Smooth muscle cell of the brain vasculature (primary cell): Measurements from ENCODE around the gene ANKMY1.

ENCODE experiments used
- DNase-seq: peaks from one replicate; pipeline ENCODE4 v3.0.0-alpha.2; 2012; ENCODE audit warnings: low read depth, low spot score

The ANKMY1 gene

DNA sequence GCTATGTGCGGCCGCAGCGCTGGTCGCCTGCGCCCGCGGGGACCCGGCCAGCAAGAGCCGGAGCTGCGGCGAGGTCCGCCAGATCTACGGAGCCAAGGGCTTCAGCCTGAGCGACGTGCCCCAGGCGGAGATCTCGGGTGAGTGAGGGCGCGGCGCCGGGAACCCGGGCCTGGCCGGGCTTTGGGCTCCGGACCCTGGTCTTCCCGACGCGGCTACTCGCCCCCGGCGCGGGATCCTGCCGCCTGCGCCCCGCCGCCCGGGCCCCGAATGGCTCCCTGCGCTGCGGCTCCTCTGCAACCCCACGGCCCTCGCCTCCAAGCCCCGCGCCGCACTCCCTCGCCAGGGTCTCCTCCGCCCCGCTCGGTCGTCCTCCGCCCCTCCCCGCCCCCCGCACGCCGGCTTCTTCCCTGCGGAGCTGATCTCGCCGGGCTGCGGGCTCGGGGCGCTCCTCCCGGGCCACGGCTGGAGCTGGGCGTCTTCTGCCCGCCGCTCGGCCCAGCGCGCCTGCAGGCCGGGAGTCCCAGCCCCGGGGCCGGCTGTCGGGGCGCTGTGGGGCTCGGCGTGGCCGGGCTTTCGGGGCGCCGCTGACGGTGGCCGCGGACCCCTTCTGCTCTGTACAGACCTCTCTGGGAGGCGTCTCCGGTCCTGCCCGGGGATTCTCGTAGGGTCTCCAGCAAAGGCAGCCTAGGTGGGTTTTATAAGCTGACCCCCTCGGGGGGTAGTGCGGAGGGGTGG is 121.7 kb downstream of the ANKMY1 start:
- no peak for DNase-seq

DNA sequence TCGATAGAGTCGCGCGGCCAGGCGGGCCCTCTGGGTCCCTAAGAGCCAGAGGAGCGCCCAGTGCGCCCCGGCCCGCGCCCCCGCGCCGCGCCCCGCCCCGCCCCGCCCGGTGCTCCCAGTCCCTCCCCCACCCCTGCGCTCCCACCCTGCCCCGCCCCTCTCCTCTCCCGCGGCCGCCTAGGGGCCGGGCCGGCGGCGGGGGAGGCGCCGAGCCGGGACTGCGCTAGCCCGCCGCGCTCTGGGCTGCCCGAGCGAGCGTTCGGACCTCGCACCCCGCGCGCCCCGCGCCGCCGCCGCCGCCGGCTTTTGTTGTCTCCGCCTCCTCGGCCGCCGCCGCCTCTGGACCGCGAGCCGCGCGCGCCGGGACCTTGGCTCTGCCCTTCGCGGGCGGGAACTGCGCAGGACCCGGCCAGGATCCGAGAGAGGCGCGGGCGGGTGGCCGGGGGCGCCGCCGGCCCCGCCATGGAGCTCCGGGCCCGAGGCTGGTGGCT is 122.3 kb downstream of the ANKMY1 start, which contains the start of gene GPC1:
GPC1 (plus strand) TSS at position 207 of the 491 bp plus-strand sequence; CDS start at position 463, 256 bp downstream.
- no peak for DNase-seq

DNA sequence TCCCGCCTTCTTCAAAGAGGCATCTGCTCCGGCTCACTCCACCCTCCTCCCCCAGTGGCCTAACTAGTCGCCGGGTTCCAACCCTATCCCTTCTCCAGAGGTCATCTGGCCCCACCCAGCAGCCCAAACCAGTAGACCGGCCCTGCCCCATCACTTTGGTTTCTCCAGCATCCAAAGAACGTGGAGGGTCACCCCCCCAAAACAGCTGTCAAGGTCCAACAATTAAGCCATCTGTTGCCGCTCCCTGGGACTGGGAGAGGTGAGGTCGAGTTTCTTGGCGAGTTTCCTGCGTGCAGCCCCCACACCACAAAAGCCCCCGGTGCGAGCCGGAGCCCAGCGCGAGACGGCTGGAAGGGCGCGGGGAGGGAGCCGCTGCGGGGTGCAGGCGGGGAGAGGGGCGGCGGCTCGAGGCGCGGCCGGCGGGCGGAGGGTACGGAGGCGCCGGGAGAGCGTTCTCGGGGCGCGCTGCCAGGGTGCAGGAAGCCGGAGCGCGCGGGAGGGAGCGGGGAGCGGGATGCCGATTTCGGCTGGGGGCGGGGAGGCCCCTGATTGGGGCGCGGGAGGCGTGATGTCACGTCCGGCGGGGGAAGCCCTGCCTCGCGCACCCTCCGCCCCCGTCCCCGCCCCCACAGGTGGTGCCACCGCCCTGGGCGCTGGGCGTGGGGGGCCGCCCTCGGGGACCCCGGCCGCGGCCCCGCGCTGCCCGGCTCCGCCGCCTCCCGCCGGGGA is 122.9 kb downstream of the ANKMY1 start:
- peak; percentile 51 for DNase-seq

DNA sequence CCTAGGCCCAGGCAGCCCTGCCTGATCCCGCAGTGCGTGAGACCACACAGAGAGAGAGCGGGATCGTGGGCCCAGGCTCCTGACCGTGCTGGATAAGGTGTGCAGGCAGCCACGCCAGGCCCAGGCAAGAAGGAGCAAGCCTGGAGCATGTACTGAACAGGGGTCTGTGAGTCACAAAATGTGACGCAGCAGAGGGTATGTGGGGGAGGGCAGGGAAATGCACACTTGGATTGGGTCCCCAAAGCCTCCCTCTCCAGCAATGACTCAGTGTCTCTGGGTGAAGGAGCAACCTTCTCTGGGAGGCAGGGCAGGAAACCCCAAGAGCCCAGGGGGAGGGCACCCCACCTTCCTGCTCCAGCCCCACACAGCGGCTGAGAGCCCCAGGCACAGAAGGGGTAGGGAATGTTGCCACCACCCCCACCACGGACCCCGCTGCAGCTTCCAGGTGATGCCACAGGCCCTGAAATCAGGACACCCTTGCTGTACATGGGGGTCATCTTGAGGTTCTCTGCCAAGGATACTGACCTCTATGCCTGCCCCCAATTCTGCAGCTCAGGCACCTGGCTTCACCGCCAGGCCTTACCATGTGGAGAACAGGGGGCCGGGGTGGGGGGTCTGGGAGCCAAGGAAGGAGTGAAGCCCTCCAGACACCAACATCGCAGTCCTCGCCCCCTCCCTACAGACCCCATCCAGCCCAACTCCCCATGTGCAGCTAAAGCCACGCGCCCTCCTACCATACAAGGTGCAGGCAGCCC is 123.6 kb downstream of the ANKMY1 start:
- no peak for DNase-seq

DNA sequence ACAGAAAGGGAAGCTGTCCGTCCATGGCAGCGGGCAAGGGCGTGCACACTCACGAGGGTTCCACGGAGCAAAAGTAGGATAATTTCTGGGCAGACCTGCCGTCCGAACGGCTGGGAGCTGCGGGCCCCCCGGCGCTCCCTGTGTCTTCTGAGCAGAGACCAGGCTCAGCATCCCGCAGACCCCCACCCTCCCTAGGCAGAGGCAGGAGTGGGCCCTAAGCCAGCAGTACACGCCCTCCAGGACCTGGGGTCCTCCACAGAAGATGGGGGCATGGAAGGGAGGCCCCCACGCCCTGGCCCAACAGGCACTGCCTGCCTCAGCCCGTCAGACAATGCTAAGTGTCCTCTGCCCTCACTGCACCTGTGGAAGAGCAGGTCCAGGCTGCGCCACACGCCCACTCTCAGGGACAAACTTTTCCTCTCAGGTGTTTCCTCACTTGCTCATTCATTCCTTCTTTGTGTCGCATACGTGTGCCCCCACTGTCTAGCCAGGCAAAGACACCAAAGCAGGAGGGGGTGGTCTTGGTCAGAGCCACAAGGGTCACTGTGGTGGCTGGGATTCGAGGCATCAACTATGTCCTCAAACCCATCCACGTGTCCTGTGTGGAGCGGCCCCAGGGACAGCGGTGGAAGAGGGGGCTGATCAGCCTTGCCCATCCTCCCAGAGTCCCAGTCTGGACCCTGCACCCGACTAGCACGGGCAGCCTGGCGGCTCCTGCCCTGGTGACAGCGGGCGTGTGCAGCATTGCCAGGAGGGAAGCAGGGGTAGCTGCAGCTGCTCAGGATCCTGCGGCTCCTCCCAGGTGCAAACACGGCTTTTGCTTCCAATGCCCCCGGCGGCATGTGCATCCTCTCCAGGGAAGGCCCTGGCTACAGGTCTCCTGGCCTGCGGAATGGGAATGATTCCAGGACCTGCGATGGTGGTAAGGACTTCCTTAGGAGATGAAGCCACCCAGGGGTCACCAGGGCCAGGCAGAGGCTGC is 124.7 kb downstream of the ANKMY1 start:
- DNase-seq: no peak

DNA sequence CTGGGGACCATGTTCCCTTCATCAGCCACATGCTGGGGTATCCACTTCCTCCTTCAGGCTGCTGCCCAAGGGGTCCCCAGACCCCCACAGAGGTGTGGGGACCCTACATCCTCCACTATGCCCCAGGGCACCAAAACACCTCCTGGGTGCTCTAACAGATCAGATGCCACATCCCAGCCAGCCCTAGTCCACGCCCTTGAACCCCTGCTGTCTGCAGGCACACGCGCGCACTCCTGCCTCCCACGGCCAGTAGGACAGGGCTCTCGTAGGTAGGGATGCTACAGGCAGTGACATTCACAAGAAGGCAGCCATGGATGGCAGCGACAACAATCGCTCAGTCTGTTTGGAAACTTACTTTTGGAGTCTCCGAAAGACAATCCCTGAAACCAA is 125.4 kb downstream of the ANKMY1 start:
- no peak for DNase-seq

DNA sequence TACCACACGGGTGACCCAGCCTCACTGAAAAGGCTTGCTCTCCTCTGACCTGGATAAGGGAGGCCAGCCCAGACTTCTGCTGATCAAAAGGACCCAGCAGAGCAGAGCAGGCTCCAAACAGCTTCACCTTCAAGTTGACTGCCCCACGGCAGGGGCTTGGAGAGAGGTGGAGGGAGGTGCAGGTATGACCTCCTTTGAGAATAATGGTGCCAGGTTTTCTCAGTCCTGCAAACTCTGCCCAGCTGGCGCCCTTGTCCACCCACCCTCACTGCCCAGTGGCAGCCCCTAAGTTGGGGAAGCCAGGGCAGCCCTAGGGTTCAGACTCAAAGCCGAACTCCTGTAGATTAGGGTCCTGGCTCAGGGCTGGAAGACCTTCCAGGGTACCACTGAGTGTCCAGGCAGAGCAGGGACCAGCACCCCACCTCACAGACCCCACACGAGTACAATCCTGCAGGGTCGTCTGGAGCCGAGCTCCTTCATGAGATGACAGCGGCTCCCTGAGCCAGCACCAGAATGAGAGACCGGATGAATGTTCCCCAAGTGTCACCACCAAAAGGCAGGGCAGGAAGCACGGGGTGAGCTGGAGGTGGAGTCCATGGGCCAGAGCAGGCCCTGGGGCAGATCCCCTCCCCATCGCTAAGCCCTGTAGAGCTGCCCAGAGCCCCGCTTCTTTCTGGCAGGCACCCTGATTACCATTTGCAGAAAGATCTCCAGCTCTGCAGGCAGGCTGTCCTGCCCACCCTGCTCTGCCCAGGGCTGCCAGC is 125.9 kb downstream of the ANKMY1 start:
- no peak for DNase-seq

DNA sequence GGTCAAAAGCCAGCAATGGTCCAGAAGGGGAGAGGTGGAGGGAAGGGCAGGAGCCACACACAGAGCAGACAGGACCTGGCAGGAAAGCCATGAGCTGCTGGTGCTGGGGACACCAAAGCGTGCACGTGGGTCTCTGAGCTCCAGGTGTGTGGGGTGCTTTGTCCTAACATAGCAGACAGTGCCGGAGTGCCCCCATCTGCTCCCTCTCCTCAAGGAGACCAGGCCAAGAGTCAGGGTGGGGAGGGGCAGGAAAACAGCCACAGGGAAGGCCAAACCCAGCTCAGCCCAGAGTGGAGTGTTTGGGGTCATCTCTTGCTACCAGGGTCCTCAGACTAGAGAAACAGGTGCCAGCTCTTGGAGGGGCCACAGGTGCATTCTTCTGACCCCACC is 126.5 kb downstream of the ANKMY1 start:
- DNase-seq: no peak

DNA sequence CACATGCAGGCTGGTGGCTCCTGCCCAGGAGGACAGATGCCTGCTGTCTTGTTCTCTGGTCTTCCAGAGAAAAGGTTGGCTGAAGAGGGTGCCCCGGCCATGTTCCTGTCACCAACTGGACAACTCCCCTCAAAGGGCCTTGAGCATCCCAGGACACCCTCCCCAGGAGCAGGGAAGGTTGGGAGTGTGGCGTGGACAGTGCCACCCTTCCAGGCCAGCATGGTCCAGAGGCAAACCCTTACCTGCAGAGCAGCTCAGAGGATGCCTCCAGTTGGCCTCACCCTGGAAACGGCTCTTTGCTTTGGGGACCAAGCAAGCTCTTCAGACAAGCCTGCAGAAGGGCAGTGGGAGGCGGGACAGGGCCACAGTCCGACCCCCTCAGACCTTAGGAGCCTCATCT is 127.2 kb downstream of the ANKMY1 start:
- no peak for DNase-seq

DNA sequence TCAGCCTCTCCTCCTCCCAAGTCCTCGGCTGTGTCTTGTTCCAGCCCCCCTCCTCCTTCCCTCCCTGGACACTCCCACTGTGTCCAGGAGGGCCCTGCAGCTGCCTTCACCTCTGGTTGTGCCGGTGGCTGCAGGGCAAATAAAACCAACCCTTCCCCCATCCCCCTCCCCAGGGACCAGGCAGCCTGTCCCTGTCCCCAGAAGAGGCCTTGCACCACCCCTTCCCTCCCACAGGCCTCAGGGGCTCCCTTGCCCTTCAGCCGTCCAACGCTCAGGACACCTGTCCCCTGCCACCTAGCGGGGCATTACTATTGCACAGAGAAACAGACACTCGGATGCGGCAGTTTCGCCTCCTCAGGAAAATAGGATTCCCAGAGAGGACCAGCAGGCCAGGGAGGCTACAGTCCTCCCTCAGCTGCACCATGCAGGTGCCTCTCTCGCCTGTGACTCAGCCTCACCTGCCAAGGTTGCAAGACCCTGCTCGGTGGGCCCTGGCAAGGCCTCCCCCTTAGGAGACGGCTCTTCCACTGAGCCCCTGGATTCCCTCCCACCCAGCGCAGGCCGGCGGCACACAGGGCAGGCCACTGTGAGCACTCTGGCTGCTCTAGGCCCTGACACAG is 127.8 kb downstream of the ANKMY1 start:
- no peak for DNase-seq
